ENCODE data around the gene GAK. TPM values are rescaled to one million over a fixed set of nuclear protein-coding genes. Genes with fewer than 3 reads are reported as not detected.

The GAK gene
- total RNA-seq, 1 donor: 44.0 TPM

DNA sequence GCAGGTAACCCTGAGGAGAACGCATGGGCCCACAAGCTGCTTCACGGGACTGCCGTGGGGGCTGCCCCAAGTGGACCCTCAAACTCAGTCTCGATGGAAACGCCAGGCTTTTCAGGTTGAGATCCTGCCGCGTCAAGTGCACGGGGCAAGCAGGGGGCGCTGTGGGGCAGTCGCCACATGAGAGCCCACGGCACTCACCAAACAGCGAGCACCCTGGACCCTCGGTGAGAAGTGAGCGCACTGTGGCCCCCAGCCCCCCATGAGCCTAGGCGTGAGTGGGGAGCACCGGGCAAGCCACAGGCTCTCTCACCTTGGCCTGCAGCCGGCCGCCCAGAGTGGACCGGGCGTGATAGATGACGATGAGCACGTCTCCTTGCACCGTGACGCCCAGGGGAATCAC, 55.3 kb downstream of the GAK start:
- TF ChIP-seq, protein P1, sequence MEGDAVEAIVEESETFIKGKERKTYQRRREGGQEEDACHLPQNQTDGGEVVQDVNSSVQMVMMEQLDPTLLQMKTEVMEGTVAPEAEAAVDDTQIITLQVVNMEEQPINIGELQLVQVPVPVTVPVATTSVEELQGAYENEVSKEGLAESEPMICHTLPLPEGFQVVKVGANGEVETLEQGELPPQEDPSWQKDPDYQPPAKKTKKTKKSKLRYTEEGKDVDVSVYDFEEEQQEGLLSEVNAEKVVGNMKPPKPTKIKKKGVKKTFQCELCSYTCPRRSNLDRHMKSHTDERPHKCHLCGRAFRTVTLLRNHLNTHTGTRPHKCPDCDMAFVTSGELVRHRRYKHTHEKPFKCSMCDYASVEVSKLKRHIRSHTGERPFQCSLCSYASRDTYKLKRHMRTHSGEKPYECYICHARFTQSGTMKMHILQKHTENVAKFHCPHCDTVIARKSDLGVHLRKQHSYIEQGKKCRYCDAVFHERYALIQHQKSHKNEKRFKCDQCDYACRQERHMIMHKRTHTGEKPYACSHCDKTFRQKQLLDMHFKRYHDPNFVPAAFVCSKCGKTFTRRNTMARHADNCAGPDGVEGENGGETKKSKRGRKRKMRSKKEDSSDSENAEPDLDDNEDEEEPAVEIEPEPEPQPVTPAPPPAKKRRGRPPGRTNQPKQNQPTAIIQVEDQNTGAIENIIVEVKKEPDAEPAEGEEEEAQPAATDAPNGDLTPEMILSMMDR (IDR thresholded peaks at IDR 0.05; ENCODE audit: insufficient read depth, low read depth, low read length): peak; percentile 32
- no peak overlapping the region for H3K4me3 ChIP-seq (ENCODE audit: low read depth, low read length)
- DNase-seq (ENCODE audit: low read depth): peak; percentile 3

DNA sequence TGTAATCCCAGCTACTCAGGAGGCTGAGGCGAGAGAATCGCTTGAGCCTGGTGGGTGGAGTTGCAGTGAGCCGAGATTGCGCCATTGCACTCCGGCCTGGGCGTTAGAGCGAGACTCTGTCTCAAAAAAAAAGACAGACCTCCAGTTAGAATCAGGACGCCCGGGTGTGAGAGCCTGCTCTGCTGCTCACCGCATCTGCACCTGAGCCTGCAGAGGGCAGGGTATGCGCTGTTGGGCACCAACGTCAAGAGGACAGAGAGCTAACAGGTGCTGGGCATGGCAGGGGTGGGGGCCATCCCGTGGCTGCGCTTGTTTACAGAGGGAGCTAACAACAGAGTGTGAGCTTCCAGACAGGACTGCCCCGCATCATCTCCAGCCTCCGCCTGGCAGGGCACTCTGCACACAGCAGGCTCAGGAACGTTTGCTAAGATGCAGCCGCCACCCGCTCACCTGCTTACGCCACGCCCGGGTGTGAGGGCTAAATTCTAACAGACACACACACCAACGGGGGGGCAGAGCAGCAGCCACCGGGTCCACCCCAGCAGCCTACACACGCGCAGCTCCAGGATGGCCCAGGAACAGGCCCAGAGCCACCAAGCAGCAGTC, 56.2 kb downstream of the GAK start:
- no peak overlapping the region for H3K4me3 ChIP-seq (ENCODE audit: low read depth, low read length)
- TF ChIP-seq, protein P1 (IDR thresholded peaks at IDR 0.05; ENCODE audit: insufficient read depth, low read depth, low read length): no peak
- DNase-seq (ENCODE audit: low read depth): no peak

DNA sequence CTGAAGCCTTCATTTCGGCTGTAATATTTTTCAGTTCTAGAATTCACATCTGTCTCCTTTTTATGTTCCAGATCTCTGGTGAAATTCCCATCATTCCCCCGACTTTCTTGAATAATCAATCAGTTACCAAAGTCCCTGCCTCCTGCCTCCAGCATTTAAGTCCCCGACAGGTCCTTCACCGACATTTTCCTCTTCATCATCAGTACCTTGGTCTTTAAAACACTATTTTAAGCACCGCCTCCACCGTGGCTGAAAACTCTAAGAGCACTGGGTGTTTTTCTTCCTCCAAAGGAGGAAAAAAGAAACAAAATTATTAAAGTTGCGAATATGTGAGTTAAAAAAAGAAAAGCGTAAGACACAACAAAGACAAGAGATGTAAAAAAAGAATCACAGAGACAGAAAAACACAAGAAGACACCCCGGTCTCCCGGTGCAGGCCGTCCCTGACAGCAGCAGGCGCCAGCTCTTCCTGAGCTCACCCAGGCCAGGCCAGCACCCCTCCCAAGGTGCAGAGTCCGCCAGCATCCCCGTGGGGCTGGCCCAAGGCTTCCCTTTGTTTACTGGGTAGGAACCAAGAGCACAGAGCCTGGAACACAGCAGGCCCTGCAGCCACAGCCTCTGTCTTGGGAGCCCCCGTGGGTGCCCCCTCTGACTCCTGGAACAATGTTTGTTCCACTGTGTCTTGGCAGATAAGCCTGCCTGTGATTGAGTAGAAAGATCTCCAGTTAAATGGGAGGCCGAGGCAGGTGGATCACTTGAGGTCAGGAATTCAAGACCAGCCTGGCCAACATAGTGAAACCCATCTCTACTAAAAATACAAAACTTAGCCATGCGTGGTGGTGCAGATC, 56.9 kb downstream of the GAK start:
- H3K4me3 ChIP-seq (ENCODE audit: low read depth, low read length): no peak overlapping the region
- DNase-seq (ENCODE audit: low read depth): no peak
- TF ChIP-seq, protein P1 (IDR thresholded peaks at IDR 0.05; ENCODE audit: insufficient read depth, low read depth, low read length): no peak

GRCh38 chr4:874056-874455, 58.1 kb downstream of the GAK start:
- no peak for DNase-seq (ENCODE audit: low read depth)
- H3K4me3 ChIP-seq (ENCODE audit: low read depth, low read length): no peak overlapping the region
- TF ChIP-seq, protein P1 (IDR thresholded peaks at IDR 0.05; ENCODE audit: insufficient read depth, low read depth, low read length): no peak

- DNase-seq (ENCODE audit: low read depth): no peak
- H3K4me3 ChIP-seq (ENCODE audit: low read depth, low read length): no peak overlapping the region
- TF ChIP-seq, protein P1 (IDR thresholded peaks at IDR 0.05; ENCODE audit: insufficient read depth, low read depth, low read length): no peak
These were observed 59.7 kb downstream of the GAK start for GRCh38 chr4:872241-872981.

DNA sequence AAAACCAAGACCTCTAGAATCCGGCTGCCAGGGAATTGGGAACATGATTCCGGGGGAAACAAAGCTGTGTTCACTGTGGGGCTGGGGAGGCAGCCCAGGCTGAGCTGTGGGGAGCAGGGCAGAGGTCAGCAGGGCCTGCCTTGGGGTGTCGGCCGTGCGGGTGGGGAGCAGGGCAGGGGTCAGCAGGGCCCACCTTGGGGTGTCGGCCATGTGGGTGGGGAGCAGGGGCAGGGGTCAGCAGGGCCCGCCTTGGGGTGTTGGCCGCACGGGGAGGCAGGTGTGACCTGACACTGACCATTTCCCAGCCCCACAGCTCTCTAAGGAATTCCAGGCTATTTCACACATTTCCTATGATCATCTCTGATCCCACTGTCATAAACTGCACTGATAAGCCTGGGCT, 60.6 kb downstream of the GAK start:
- TF ChIP-seq, protein P1 (IDR thresholded peaks at IDR 0.05; ENCODE audit: insufficient read depth, low read depth, low read length): no peak

More for the DNA sequence above, 60.6 kb downstream of the GAK start:
- DNase-seq (ENCODE audit: low read depth): no peak
- H3K4me3 ChIP-seq (ENCODE audit: low read depth, low read length): no peak overlapping the region

Data from fibroblast of villous mesenchyme (primary cell).